HL-60 (cell line): ENCODE data around the gene PPIP5K2.

ENCODE experiments used
- GABPA ChIP-seq: IDR thresholded peaks from 2 replicates; pipeline ENCODE4 v1.6.1; 2012; ENCODE audit warnings: low read depth
- POLR2AphosphoS5 ChIP-seq: IDR thresholded peaks from 2 replicates; pipeline ENCODE4 v1.6.1; 2012; ENCODE audit warnings: low read depth
- REST ChIP-seq: IDR thresholded peaks from 2 replicates; pipeline ENCODE4 v1.6.1; 2012; ENCODE audit warnings: low read depth; ENCODE audit not compliant: insufficient replicate concordance
- TF ChIP-seq, protein P1 (sequence below): IDR thresholded peaks from one replicate; pipeline ENCODE4 v1.5.1; 2011; ENCODE audit warnings: low read length, control low read depth, inconsistent platforms; ENCODE audit not compliant: insufficient read depth

GRCh38 chr5:103247118-103247517 is 127.0 kb downstream of the PPIP5K2 start:
- TF ChIP-seq, protein P1, sequence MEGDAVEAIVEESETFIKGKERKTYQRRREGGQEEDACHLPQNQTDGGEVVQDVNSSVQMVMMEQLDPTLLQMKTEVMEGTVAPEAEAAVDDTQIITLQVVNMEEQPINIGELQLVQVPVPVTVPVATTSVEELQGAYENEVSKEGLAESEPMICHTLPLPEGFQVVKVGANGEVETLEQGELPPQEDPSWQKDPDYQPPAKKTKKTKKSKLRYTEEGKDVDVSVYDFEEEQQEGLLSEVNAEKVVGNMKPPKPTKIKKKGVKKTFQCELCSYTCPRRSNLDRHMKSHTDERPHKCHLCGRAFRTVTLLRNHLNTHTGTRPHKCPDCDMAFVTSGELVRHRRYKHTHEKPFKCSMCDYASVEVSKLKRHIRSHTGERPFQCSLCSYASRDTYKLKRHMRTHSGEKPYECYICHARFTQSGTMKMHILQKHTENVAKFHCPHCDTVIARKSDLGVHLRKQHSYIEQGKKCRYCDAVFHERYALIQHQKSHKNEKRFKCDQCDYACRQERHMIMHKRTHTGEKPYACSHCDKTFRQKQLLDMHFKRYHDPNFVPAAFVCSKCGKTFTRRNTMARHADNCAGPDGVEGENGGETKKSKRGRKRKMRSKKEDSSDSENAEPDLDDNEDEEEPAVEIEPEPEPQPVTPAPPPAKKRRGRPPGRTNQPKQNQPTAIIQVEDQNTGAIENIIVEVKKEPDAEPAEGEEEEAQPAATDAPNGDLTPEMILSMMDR = no peak
- TF ChIP-seq REST (no peak), GABPA (no peak), POLR2AphosphoS5 (no peak)
